Retinal pigment epithelial cell (primary cell): ENCODE data around the gene FAHD1.
"Not testable (repeated sequence)": the region's sequence is repeated elsewhere in the genome, so short reads cannot be mapped to it uniquely, and the experiment has no call there.

Source experiments
- DNase-seq: peaks from one replicate; pipeline ENCODE4 v3.0.0-alpha.2; 2010; ENCODE audit warnings: low read depth
- H3K4me3 ChIP-seq: 2 replicates; pipeline ENCODE4 v1.5.1; 2011; ENCODE audit warnings: mild to moderate bottlenecking, low read length, control low read depth, moderate library complexity
- CTCF ChIP-seq: conservative IDR thresholded peaks from 2 replicates; pipeline ENCODE4 v1.5.1; 2011; ENCODE audit warnings: low read depth, low read length, control low read depth, inconsistent platforms

The FAHD1 gene

GRCh38 chr16:1863681-1864460, 36.9 kb downstream of the FAHD1 start:
- TF ChIP-seq CTCF: peak; percentile 44
- H3K4me3 ChIP-seq: no peak overlapping the region
- no peak for DNase-seq

- H3K4me3 ChIP-seq: no peak overlapping the region
- DNase-seq: no peak
- TF ChIP-seq CTCF: no peak
Measured at GRCh38 chr16:1865902-1866690, 39.1 kb downstream of the FAHD1 start.

GRCh38 chr16:1870365-1871082, 43.5 kb downstream of the FAHD1 start:
- DNase-seq: no peak
- H3K4me3 ChIP-seq: no peak overlapping the region
- no peak for TF ChIP-seq CTCF

- peak within 1 kb of the TSS; percentile 8 for H3K4me3 ChIP-seq
- DNase-seq: no peak
- no peak for TF ChIP-seq CTCF
Measured at GRCh38 chr16:1871974-1872635, 45.1 kb downstream of the FAHD1 start, which contains the start of gene MEIOB. Gene MEIOB (minus strand): TSS chr16:1872164. CDS start chr16:1868175, 3,989 bp downstream.

- DNase-seq: no peak
- no peak for TF ChIP-seq CTCF
- H3K4me3 ChIP-seq: no peak overlapping the region
Measured at GRCh38 chr16:1874854-1875253, 47.8 kb downstream of the FAHD1 start.

- H3K4me3 ChIP-seq, DNase-seq: not testable (repeated sequence)
Measured at GRCh38 chr16:1876066-1876465, 49.1 kb downstream of the FAHD1 start.

- no peak for DNase-seq
- no peak overlapping the region for H3K4me3 ChIP-seq
- TF ChIP-seq CTCF: no peak
Measured at GRCh38 chr16:1876468-1876867, 49.5 kb downstream of the FAHD1 start.
